Neural progenitor cell (in vitro differentiated cells): ENCODE results near the gene SNX5.

Source experiments
- EZH2 ChIP-seq: fragments of 200-600 bp; sonication (generic); IDR thresholded peaks from 2 replicates; pipeline ENCODE4 v1.6.1; 2017; ENCODE audit warnings: antibody characterized with exemption, mild to moderate bottlenecking, moderate library complexity
- EZH2phosphoT487 ChIP-seq: fragments of 200-600 bp; sonication (generic); IDR thresholded peaks from 2 replicates; pipeline ENCODE4 v1.6.1; 2017; ENCODE audit warnings: antibody characterized with exemption
- TF ChIP-seq, protein P1 (sequence below): fragments of 200-600 bp; sonication (generic); IDR thresholded peaks from 2 replicates; pipeline ENCODE4 v1.5.1; 2017; ENCODE audit warnings: antibody characterized with exemption, mild to moderate bottlenecking

DNA sequence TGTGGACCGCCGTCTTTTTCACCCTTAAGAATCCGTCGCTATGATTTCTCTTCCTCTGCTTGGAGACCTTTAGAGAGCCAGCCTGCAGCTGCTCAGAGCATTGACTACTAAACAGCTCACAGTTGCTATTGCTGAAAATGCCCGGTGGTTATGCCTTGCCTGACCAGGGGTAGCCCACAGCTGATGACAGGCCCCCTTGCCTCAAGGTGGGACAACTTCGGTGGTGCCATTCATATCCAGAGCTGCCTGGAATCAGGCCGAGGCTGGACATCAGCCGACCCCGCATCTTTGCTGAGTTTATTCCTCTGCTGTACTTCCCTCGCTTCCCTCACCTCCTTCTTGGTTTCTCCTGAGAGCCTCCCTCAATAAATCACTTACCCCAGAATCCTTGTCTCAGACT is 49.5 kb upstream of the SNX5 start:
- TF ChIP-seq, protein P1, sequence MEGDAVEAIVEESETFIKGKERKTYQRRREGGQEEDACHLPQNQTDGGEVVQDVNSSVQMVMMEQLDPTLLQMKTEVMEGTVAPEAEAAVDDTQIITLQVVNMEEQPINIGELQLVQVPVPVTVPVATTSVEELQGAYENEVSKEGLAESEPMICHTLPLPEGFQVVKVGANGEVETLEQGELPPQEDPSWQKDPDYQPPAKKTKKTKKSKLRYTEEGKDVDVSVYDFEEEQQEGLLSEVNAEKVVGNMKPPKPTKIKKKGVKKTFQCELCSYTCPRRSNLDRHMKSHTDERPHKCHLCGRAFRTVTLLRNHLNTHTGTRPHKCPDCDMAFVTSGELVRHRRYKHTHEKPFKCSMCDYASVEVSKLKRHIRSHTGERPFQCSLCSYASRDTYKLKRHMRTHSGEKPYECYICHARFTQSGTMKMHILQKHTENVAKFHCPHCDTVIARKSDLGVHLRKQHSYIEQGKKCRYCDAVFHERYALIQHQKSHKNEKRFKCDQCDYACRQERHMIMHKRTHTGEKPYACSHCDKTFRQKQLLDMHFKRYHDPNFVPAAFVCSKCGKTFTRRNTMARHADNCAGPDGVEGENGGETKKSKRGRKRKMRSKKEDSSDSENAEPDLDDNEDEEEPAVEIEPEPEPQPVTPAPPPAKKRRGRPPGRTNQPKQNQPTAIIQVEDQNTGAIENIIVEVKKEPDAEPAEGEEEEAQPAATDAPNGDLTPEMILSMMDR, result no peak
- TF ChIP-seq EZH2 (no peak), EZH2phosphoT487 (no peak)
